Lower lobe of right lung (tissue), 2 donors: ENCODE data around the gene CCDC122. TPM values are rescaled to one million over a fixed set of nuclear protein-coding genes. Genes with fewer than 3 reads are reported as not detected.

Experiments used
- ATAC-seq, 2 donors: fragments of 200-7000 bp; cut with Tn5 transposase; one replicate each; pipeline ENCODE4 v1.9.1; 2020 to 2022; ENCODE audit warnings: mild to moderate bottlenecking in 2 of 2, moderate library complexity in 2 of 2
- DNase-seq: peaks from one replicate; pipeline ENCODE4 v3.0.0-alpha.2; 2020
- H3K27ac ChIP-seq: fragments of 200-600 bp; one replicate; pipeline ENCODE4 v1.8.0; 2022
- H3K27me3 ChIP-seq: fragments of 200-600 bp; one replicate; pipeline ENCODE4 v1.8.0; 2022; ENCODE audit warnings: low read depth
- H3K36me3 ChIP-seq: fragments of 200-600 bp; one replicate; pipeline ENCODE4 v1.8.0; 2022; ENCODE audit warnings: mild to moderate bottlenecking
- H3K4me1 ChIP-seq: fragments of 200-600 bp; one replicate; pipeline ENCODE4 v1.8.0; 2022
- H3K4me3 ChIP-seq: fragments of 200-600 bp; one replicate; pipeline ENCODE4 v1.8.0; 2022; ENCODE audit warnings: mild to moderate bottlenecking
- H3K9me3 ChIP-seq: fragments of 200-600 bp; one replicate; pipeline ENCODE4 v1.8.0; 2022
- intact Hi-C: fragments of 100-400 bp; cut with DNase I; formaldehyde crosslinking; loops from one replicate; pipeline ENCODE4 v1.11.0; 2022
- total RNA-seq: library from RNA; stranded (reverse); fragmentation: NEBNext Ultra II Directional; extraction: Animal tissue kit (Norgen Biotek cat#: 25700); gene quantifications from one replicate; pipeline ENCODE4 v1.2.1, GENCODE V29; 2021
- TF ChIP-seq, protein P1 (sequence below): fragments of 200-600 bp; IDR thresholded peaks from one replicate; pipeline ENCODE4 v1.8.0; 2022; ENCODE audit warnings: antibody characterized with exemption, mild to moderate bottlenecking
- donor health status: DM: no; HTN: yes; CAD: no; lungs with severe emphysema.

The CCDC122 gene
- total RNA-seq, 1 donor from 2014 or later = 4.8 TPM

DNA sequence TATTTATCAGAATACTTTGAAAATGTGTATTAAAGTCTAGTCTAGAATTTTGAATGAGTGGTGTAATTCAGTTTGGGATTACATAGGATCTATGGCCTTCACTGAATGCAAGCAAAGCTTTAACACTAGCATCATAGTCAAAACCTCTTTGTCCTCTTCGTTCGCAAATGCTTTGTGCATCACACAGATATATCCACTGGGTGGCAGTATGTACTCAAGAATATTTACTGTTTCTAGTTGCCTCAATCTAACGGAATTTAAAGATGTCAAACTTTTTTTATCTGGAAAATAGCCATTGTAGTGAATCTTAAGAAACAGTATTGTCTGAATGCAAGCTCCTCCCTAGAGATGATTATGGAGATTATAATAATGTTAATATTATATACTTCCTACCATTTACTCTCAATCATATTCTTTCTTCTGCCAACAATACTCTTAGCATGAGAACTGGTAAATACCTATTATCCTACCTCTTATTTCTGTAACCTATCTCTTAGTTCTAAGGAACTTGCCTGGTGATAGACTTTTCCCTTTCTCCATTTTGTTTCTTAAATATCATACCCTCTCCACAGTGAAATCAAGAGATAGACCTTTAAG lies 26.0 kb upstream of the CCDC122 start:
- H3K9me3 ChIP-seq = no peaks in the 10 kb centered on the region
- no peak overlapping the region for H3K4me3 ChIP-seq
- peaks cover 4% of the 10 kb centered on the region for H3K4me1 ChIP-seq
- DNase-seq (no peak), ATAC-seq (peak; percentile 75 to 78)
- no peaks in the 10 kb centered on the region for H3K36me3 ChIP-seq
- H3K27ac ChIP-seq = no peak overlapping the region
- no peaks in the 10 kb centered on the region for H3K27me3 ChIP-seq
- TF ChIP-seq, protein P1, sequence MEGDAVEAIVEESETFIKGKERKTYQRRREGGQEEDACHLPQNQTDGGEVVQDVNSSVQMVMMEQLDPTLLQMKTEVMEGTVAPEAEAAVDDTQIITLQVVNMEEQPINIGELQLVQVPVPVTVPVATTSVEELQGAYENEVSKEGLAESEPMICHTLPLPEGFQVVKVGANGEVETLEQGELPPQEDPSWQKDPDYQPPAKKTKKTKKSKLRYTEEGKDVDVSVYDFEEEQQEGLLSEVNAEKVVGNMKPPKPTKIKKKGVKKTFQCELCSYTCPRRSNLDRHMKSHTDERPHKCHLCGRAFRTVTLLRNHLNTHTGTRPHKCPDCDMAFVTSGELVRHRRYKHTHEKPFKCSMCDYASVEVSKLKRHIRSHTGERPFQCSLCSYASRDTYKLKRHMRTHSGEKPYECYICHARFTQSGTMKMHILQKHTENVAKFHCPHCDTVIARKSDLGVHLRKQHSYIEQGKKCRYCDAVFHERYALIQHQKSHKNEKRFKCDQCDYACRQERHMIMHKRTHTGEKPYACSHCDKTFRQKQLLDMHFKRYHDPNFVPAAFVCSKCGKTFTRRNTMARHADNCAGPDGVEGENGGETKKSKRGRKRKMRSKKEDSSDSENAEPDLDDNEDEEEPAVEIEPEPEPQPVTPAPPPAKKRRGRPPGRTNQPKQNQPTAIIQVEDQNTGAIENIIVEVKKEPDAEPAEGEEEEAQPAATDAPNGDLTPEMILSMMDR = peak; percentile 83
- intact Hi-C loops = loop anchor here (10.0 kb wide), 1 partner anchor 559 kb away; no protein-coding TSS in a partner anchor

DNA sequence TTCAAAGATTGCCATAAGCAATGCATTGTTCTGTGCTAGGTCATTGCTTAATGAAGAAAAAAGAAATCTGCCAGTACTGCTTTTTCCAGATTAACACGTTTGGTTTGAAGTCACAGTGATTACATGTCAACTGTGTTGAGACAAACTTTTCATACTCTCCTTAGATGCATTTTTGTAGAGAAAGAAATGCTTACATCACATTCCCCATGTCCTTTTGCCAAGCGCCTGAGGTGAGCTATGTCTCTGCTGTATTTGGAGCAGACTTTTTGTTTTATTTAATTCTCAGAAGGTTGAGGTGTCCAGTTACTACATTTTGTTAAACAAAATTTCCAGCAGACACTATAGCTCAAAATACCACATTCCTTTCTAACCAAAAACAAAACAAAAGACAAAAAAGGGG lies 16.4 kb upstream of the CCDC122 start:
- Histone ChIP-seq H3K4me3 (no peak overlapping the region), H3K9me3 (no peaks in the 10 kb centered on the region), H3K36me3 (peaks cover 2% of the 10 kb centered on the region), H3K27me3 (no peaks in the 10 kb centered on the region), H3K27ac (no peak overlapping the region), H3K4me1 (no peaks in the 10 kb centered on the region)
- ATAC-seq = no peak
- intact Hi-C loops = no loop called here
- TF ChIP-seq, protein P1 = no peak
- no peak for DNase-seq

DNA sequence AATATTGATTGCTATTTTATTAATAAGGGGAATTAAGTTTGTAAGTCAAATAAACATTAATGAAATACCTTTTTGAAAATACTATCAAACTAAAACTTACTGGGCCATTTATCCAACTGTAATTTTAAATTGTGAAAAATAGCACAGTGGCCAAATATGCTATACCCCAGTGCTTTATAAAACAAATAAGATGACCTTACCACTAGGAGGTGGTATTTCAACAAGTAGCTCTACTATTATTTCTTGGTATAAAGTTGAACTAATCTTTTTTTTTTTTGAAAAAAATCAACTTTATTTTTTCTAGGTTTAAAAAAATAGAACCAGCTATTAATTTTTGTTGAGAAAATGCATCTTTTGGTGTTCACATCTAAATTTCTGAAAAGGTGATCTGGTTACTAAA lies 14.9 kb upstream of the CCDC122 start:
- Histone ChIP-seq H3K4me3 (no peak overlapping the region), H3K36me3 (peaks cover 16% of the 10 kb centered on the region), H3K27ac (no peak overlapping the region), H3K9me3 (no peaks in the 10 kb centered on the region), H3K4me1 (no peaks in the 10 kb centered on the region), H3K27me3 (no peaks in the 10 kb centered on the region)
- intact Hi-C loops = no loop called here
- no peak for DNase-seq
- TF ChIP-seq, protein P1 = peak; percentile 16
- ATAC-seq = no peak

DNA sequence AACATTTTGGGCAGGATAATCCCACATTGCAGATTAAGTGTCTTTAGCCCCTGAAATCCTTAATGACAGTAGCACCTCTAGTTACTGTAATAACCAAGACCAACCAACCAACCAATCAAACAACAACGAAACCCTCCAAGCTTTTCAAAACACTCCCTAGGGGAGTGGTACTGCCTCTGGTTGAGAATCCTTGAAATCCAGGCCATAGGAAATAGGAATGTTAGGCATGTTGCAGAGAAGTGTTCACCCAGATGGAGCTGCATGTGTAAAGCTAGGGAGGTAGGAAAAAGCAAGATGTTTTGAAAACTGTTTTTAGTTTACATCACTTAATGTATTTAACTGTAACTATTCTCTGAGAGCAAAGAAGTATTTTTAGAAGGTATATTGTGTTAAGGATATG lies 4.7 kb upstream of the CCDC122 start:
- Histone ChIP-seq H3K4me3 (no peak overlapping the region), H3K4me1 (peaks cover 15% of the 10 kb centered on the region), H3K9me3 (no peaks in the 10 kb centered on the region), H3K27ac (no peak overlapping the region), H3K36me3 (no peaks in the 10 kb centered on the region), H3K27me3 (no peaks in the 10 kb centered on the region)
- no peak for ATAC-seq
- intact Hi-C loops = no loop called here
- no peak for DNase-seq
- TF ChIP-seq, protein P1 = no peak

DNA sequence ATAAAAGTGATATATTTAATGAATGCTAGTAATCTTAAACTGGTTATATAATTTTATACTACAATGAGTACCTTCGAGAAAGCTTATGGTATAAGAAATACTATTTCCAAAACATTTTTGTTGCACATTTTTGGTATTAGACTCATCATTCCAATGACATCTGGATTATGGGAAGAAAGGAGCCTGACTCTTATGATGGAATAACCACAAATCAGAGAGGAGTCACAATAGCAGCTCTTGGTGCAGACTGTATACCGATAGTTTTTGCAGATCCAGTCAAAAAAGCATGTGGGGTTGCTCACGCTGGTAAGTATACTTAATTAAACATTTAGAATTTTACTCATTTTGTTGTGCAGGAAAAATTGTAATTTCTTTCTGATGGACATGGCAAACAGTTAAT lies 4.1 kb upstream of the CCDC122 start:
- no peaks in the 10 kb centered on the region for H3K9me3 ChIP-seq
- no peak for DNase-seq
- no peak for ATAC-seq
- intact Hi-C loops = no loop called here
- H3K36me3 ChIP-seq = no peaks in the 10 kb centered on the region
- peaks cover 17% of the 10 kb centered on the region for H3K4me1 ChIP-seq
- TF ChIP-seq, protein P1 = no peak
- H3K27me3 ChIP-seq = no peaks in the 10 kb centered on the region
- H3K4me3 ChIP-seq = no peak overlapping the region
- no peak overlapping the region for H3K27ac ChIP-seq
